Measurements from ENCODE around the gene RPL13A.

Gene RPL13A

DNA sequence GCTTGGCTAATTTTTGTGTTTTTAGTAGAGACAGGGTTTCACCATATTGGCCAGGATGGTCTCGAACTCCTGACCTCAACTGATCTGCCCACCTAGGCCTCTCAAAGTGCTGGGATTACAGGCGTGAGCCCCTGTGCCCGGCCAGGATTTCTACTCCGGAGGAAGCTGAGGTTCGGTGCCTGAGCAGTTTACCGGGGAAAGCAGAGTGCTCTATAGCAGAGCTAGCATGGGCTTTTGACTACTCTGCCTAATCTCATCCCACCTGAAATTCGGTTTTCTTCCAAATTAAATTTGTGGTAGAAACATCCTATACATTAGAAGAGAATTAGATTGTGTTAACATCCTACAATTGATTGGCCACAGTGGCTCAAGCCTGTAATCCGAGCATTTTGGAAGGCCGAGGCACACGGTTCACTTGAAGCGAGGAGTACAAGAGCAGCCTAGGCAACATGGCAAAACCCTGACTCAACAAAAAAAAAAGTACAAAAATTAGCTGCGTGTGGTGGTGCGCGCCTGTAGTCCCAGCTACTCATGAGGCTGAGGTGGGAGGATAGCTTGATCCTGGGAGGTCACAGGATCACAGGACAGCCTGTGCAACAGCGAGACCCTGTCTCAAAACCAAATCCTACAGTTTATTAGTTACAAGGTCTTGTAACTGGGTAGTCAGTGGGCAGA, 1.6 kb downstream of the RPL13A start:
- no CpG with 5 or more reads among the region's 15 CpGs for WGBS (ENCODE audit: extremely low coverage, insufficient coverage, low lambda C conversion rate)
- no peak overlapping the region for H2BK5ac ChIP-seq (ENCODE audit: low read length)
- H3K23ac ChIP-seq (ENCODE audit: low read length) = no peak overlapping the region
- H3K36me3 ChIP-seq (ENCODE audit: control insufficient read depth, insufficient read depth, low read length) = peaks cover 27% of the 10 kb centered on the region
- H3K4me2 ChIP-seq (ENCODE audit: low read length) = peak overlapping the region; percentile 95
- H3K56ac ChIP-seq (ENCODE audit: low read length) = peak overlapping the region; percentile 99
- peak overlapping the region; percentile 100 for H3K9ac ChIP-seq (ENCODE audit: low read length)
- H3K18ac ChIP-seq (ENCODE audit: low read length) = no peak overlapping the region
- peak overlapping the region; percentile 37 for H3K4ac ChIP-seq (ENCODE audit: low read depth, low read length)
- DNase-seq = no peak
- H3K79me2 ChIP-seq (ENCODE audit: control insufficient read depth, insufficient read depth, low read length) = peaks cover 34% of the 10 kb centered on the region
- no peak overlapping the region for H2BK15ac ChIP-seq (replicated peaks; ENCODE audit: low read depth)
- H4K8ac ChIP-seq (ENCODE audit: low read depth, low read length) = no peak overlapping the region
- peak overlapping the region; percentile 85 for H3K4me3 ChIP-seq (ENCODE audit: low read length)
- H3K27ac ChIP-seq (ENCODE audit: low read depth, low read length) = peak overlapping the region; percentile 60
- no peak overlapping the region for H2AK5ac ChIP-seq (ENCODE audit: low read length)
- H3K79me1 ChIP-seq (ENCODE audit: low read length) = peaks cover 13% of the 10 kb centered on the region
- H4K5ac ChIP-seq (ENCODE audit: low read length) = no peak overlapping the region
- H2BK120ac ChIP-seq (ENCODE audit: low read depth, low read length) = no peak overlapping the region
- peaks cover 2% of the 10 kb centered on the region for H3K4me1 ChIP-seq (ENCODE audit: control insufficient read depth, low read depth, low read length)
- no peaks in the 10 kb centered on the region for H3K27me3 ChIP-seq (ENCODE audit: insufficient read depth, low read length, poor library complexity)

DNA sequence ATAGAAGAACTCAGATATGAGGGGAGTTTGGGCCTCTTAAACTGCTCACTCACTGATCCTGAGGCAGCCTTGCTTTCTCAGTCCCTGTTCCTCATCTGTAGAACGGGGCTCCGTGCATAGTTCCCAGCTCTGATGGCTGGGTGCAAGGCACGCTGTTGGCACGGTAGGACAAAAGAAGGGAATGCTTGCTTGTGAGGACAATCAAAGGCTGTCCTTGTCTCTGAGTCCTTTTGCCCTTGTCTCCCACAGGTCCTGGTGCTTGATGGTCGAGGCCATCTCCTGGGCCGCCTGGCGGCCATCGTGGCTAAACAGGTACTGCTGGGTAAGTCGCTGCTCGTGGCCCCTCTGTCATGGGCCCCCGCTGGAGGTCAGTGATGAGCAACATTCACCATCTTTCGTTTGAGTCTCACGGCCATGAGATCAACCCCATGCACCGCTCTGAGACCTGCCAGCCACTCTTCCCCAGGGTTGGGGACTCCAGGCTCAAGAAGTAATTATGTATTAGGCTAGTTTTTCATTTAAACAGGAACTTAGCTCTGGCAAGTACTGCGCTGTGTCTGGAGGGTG, 2.3 kb downstream of the RPL13A start:
- Histone ChIP-seq H2AK5ac (ENCODE audit: low read length) (no peak overlapping the region), H3K4me1 (ENCODE audit: control insufficient read depth, low read depth, low read length) (peaks cover 2% of the 10 kb centered on the region), H3K27ac (ENCODE audit: low read depth, low read length) (peak overlapping the region; percentile 60), H2BK5ac (ENCODE audit: low read length) (peak overlapping the region; percentile 59), H3K4me3 (ENCODE audit: low read length) (peak overlapping the region; percentile 85), H3K36me3 (ENCODE audit: control insufficient read depth, insufficient read depth, low read length) (peaks cover 27% of the 10 kb centered on the region), H3K27me3 (ENCODE audit: insufficient read depth, low read length, poor library complexity) (no peaks in the 10 kb centered on the region), H3K79me2 (ENCODE audit: control insufficient read depth, insufficient read depth, low read length) (peaks cover 34% of the 10 kb centered on the region), H3K56ac (ENCODE audit: low read length) (peak overlapping the region; percentile 99), H4K5ac (ENCODE audit: low read length) (no peak overlapping the region), H2BK120ac (ENCODE audit: low read depth, low read length) (no peak overlapping the region), H4K8ac (ENCODE audit: low read depth, low read length) (no peak overlapping the region), H3K4me2 (ENCODE audit: low read length) (peak overlapping the region; percentile 95), H3K9ac (ENCODE audit: low read length) (peak overlapping the region; percentile 100), H3K79me1 (ENCODE audit: low read length) (peaks cover 13% of the 10 kb centered on the region), H3K4ac (ENCODE audit: low read depth, low read length) (peak overlapping the region; percentile 66), H2BK15ac (replicated peaks; ENCODE audit: low read depth) (no peak overlapping the region), H3K18ac (ENCODE audit: low read length) (no peak overlapping the region), H3K23ac (ENCODE audit: low read length) (peak overlapping the region; percentile 90)
- DNase-seq = no peak
- no CpG with 5 or more reads among the region's 15 CpGs for WGBS (ENCODE audit: extremely low coverage, insufficient coverage, low lambda C conversion rate)

GRCh38 chr19:49490287-49491029, 3.0 kb downstream of the RPL13A start:
- Histone ChIP-seq H3K4ac (ENCODE audit: low read depth, low read length) (no peak overlapping the region), H3K27ac (ENCODE audit: low read depth, low read length) (peak overlapping the region; percentile 60), H4K5ac (ENCODE audit: low read length) (no peak overlapping the region), H2AK5ac (ENCODE audit: low read length) (no peak overlapping the region), H3K36me3 (ENCODE audit: control insufficient read depth, insufficient read depth, low read length) (peaks cover 27% of the 10 kb centered on the region), H3K23ac (ENCODE audit: low read length) (no peak overlapping the region), H3K4me1 (ENCODE audit: control insufficient read depth, low read depth, low read length) (peaks cover 2% of the 10 kb centered on the region), H3K79me2 (ENCODE audit: control insufficient read depth, insufficient read depth, low read length) (peaks cover 34% of the 10 kb centered on the region), H2BK15ac (replicated peaks; ENCODE audit: low read depth) (no peak overlapping the region), H3K9ac (ENCODE audit: low read length) (peak overlapping the region; percentile 100), H4K8ac (ENCODE audit: low read depth, low read length) (no peak overlapping the region), H3K4me3 (ENCODE audit: low read length) (no peak overlapping the region), H3K4me2 (ENCODE audit: low read length) (peak overlapping the region; percentile 95), H3K27me3 (ENCODE audit: insufficient read depth, low read length, poor library complexity) (no peaks in the 10 kb centered on the region), H3K18ac (ENCODE audit: low read length) (no peak overlapping the region), H2BK5ac (ENCODE audit: low read length) (no peak overlapping the region), H3K56ac (ENCODE audit: low read length) (peak overlapping the region; percentile 99), H2BK120ac (ENCODE audit: low read depth, low read length) (no peak overlapping the region), H3K79me1 (ENCODE audit: low read length) (peaks cover 13% of the 10 kb centered on the region)
- no CpG with 5 or more reads among the region's 27 CpGs for WGBS (ENCODE audit: extremely low coverage, insufficient coverage, low lambda C conversion rate)
- DNase-seq = no peak

- no peak overlapping the region for H3K27ac ChIP-seq (ENCODE audit: low read depth, low read length)
- peaks cover 27% of the 10 kb centered on the region for H3K36me3 ChIP-seq (ENCODE audit: control insufficient read depth, insufficient read depth, low read length)
Observed at GRCh38 chr19:49491030-49491803, 3.8 kb downstream of the RPL13A start.

GRCh38 chr19:49491804-49492572, 4.6 kb downstream of the RPL13A start:
- Histone ChIP-seq H3K9ac (ENCODE audit: low read length) (no peak overlapping the region), H3K4me3 (ENCODE audit: low read length) (no peak overlapping the region), H3K23ac (ENCODE audit: low read length) (no peak overlapping the region), H3K56ac (ENCODE audit: low read length) (no peak overlapping the region), H2BK5ac (ENCODE audit: low read length) (no peak overlapping the region), H3K18ac (ENCODE audit: low read length) (no peak overlapping the region), H4K8ac (ENCODE audit: low read depth, low read length) (no peak overlapping the region), H4K5ac (ENCODE audit: low read length) (no peak overlapping the region), H2AK5ac (ENCODE audit: low read length) (no peak overlapping the region), H3K4me2 (ENCODE audit: low read length) (no peak overlapping the region), H3K79me1 (ENCODE audit: low read length) (peaks cover 13% of the 10 kb centered on the region), H3K36me3 (ENCODE audit: control insufficient read depth, insufficient read depth, low read length) (peaks cover 27% of the 10 kb centered on the region), H2BK15ac (replicated peaks; ENCODE audit: low read depth) (no peak overlapping the region), H3K4ac (ENCODE audit: low read depth, low read length) (no peak overlapping the region), H3K27me3 (ENCODE audit: insufficient read depth, low read length, poor library complexity) (no peaks in the 10 kb centered on the region), H2BK120ac (ENCODE audit: low read depth, low read length) (no peak overlapping the region), H3K79me2 (ENCODE audit: control insufficient read depth, insufficient read depth, low read length) (peaks cover 41% of the 10 kb centered on the region), H3K27ac (ENCODE audit: low read depth, low read length) (no peak overlapping the region), H3K4me1 (ENCODE audit: control insufficient read depth, low read depth, low read length) (peaks cover 2% of the 10 kb centered on the region)
- WGBS (ENCODE audit: extremely low coverage, insufficient coverage, low lambda C conversion rate) = no CpG with 5 or more reads among the region's 7 CpGs
- no peak for DNase-seq

More at GRCh38 chr19:49491030-49491803, 3.8 kb downstream of the RPL13A start:
- no peak overlapping the region for H2BK15ac ChIP-seq (replicated peaks; ENCODE audit: low read depth)
- peak overlapping the region; percentile 61 for H3K56ac ChIP-seq (ENCODE audit: low read length)
- DNase-seq = no peak
- H3K79me2 ChIP-seq (ENCODE audit: control insufficient read depth, insufficient read depth, low read length) = peaks cover 34% of the 10 kb centered on the region
- no peak overlapping the region for H4K8ac ChIP-seq (ENCODE audit: low read depth, low read length)
- no peak overlapping the region for H3K4ac ChIP-seq (ENCODE audit: low read depth, low read length)
- H4K5ac ChIP-seq (ENCODE audit: low read length) = no peak overlapping the region
- no peak overlapping the region for H2BK5ac ChIP-seq (ENCODE audit: low read length)
- no CpG with 5 or more reads among the region's 17 CpGs for WGBS (ENCODE audit: extremely low coverage, insufficient coverage, low lambda C conversion rate)
- no peak overlapping the region for H2AK5ac ChIP-seq (ENCODE audit: low read length)
- H3K27me3 ChIP-seq (ENCODE audit: insufficient read depth, low read length, poor library complexity) = no peaks in the 10 kb centered on the region
- no peak overlapping the region for H3K18ac ChIP-seq (ENCODE audit: low read length)
- peaks cover 2% of the 10 kb centered on the region for H3K4me1 ChIP-seq (ENCODE audit: control insufficient read depth, low read depth, low read length)
- no peak overlapping the region for H3K23ac ChIP-seq (ENCODE audit: low read length)
- peaks cover 13% of the 10 kb centered on the region for H3K79me1 ChIP-seq (ENCODE audit: low read length)
- H3K4me2 ChIP-seq (ENCODE audit: low read length) = no peak overlapping the region
- H2BK120ac ChIP-seq (ENCODE audit: low read depth, low read length) = no peak overlapping the region
- no peak overlapping the region for H3K4me3 ChIP-seq (ENCODE audit: low read length)
- peak overlapping the region; percentile 16 for H3K9ac ChIP-seq (ENCODE audit: low read length)

Measured in mesendoderm (in vitro differentiated cells).